ENCODE results near the gene KRT5.
"Not testable (repeated sequence)": the region's sequence is repeated elsewhere in the genome, so short reads cannot be mapped to it uniquely, and the experiment has no call there.

The KRT5 gene

GRCh38 chr12:52488736-52489135 is 31.5 kb downstream of the KRT5 start:
- DNase-seq (ENCODE audit: low read depth): no peak
- TF ChIP-seq, protein P1, sequence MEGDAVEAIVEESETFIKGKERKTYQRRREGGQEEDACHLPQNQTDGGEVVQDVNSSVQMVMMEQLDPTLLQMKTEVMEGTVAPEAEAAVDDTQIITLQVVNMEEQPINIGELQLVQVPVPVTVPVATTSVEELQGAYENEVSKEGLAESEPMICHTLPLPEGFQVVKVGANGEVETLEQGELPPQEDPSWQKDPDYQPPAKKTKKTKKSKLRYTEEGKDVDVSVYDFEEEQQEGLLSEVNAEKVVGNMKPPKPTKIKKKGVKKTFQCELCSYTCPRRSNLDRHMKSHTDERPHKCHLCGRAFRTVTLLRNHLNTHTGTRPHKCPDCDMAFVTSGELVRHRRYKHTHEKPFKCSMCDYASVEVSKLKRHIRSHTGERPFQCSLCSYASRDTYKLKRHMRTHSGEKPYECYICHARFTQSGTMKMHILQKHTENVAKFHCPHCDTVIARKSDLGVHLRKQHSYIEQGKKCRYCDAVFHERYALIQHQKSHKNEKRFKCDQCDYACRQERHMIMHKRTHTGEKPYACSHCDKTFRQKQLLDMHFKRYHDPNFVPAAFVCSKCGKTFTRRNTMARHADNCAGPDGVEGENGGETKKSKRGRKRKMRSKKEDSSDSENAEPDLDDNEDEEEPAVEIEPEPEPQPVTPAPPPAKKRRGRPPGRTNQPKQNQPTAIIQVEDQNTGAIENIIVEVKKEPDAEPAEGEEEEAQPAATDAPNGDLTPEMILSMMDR (IDR thresholded peaks at IDR 0.05; ENCODE audit: control insufficient read depth, extremely low read depth, insufficient read depth): no peak
- H3K4me3 ChIP-seq (ENCODE audit: low read depth, low read length): no peak overlapping the region

DNA sequence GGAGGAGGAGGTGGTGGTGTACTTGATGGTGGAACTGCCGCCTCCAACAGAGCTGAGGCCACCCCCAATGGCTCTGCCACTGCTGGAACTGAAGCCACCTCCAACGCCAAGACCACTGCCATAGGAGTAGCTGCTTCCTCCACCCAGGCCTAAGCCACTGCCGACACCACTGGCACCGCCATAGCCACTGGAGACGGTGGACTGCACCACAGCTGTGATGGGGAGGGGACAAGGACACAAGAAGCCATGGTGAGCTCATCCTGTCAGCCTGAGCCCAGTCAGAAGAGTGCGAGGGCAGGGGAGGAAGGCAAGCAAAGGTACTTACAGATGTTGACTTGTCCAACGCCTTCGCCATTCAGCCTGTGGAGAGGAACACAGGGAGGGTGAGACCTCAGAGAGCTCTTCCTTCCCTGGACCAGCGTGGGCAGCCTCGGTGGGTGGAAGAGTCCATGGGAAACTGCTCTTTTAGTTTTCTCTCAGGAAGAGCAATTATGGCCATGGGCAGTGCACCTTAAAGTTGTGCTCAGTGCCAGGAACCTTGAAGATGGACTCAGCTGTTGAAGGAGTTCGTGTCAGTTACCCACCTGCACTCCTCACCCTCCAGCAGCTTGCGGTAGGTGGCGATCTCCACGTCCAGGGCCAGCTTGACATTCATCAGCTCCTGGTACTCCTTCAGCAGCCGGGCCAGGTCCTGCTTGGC is 32.3 kb downstream of the KRT5 start:
- not testable (repeated sequence) for H3K4me3 ChIP-seq (ENCODE audit: low read depth, low read length); DNase-seq (ENCODE audit: low read depth)

DNA sequence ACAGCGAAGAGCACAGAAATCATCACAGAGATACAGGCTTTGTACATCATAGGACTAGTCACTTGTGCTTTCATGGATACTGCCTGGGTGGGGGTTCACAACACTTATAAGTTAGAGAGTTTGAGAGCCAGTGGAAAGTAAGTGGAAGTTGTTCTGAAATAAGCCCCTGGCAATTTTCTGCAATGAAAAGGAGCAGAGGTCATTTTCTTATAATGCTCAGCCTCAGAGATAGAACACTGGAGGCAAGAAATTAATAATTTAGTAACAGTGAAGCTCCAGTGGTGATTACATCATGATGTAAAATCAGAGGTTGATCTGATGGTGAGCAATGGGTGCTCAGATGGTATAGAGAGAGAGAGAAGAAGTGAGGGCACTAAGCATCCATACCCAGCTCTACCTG is 33.0 kb downstream of the KRT5 start:
- no peak for DNase-seq (ENCODE audit: low read depth)
- H3K4me3 ChIP-seq (ENCODE audit: low read depth, low read length): no peak overlapping the region
- TF ChIP-seq, protein P1 (IDR thresholded peaks at IDR 0.05; ENCODE audit: control insufficient read depth, extremely low read depth, insufficient read depth): no peak

- TF ChIP-seq, protein P1 (IDR thresholded peaks at IDR 0.05; ENCODE audit: control insufficient read depth, extremely low read depth, insufficient read depth): no peak
- DNase-seq (ENCODE audit: low read depth): no peak
- no peak overlapping the region for H3K4me3 ChIP-seq (ENCODE audit: low read depth, low read length)
Measured at GRCh38 chr12:52486166-52487105, 33.8 kb downstream of the KRT5 start.

DNA sequence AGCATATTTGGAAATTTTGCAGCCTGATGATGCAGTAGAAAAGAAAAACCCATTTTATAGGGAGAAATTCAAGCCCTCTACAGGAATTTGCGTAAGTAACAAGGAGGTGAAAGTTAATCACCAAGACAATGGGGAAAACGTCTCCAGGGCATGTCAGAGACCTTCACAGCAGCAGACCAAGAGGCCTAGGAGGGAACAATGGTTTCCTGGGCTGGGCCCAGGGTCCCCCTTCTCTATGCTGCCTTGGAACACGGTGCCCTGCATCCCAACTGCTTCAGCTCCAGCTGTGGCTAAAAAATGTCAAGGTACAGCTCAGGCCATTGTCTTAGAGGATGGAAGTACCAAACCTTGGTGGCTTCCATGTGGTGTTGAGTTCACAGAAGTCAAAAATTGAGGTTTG is 40.1 kb downstream of the KRT5 start:
- TF ChIP-seq, protein P1 (IDR thresholded peaks at IDR 0.05; ENCODE audit: control insufficient read depth, extremely low read depth, insufficient read depth): no peak
- DNase-seq (ENCODE audit: low read depth): no peak
- no peak overlapping the region for H3K4me3 ChIP-seq (ENCODE audit: low read depth, low read length)

GRCh38 chr12:52477651-52478050 is 42.5 kb downstream of the KRT5 start:
- TF ChIP-seq, protein P1 (IDR thresholded peaks at IDR 0.05; ENCODE audit: control insufficient read depth, extremely low read depth, insufficient read depth): no peak
- H3K4me3 ChIP-seq (ENCODE audit: low read depth, low read length): no peak overlapping the region
- no peak for DNase-seq (ENCODE audit: low read depth)

- TF ChIP-seq, protein P1 (IDR thresholded peaks at IDR 0.05; ENCODE audit: control insufficient read depth, extremely low read depth, insufficient read depth): no peak
- H3K4me3 ChIP-seq (ENCODE audit: low read depth, low read length): no peak overlapping the region
- DNase-seq (ENCODE audit: low read depth): no peak
Measured at GRCh38 chr12:52474212-52474611, 46.0 kb downstream of the KRT5 start.
